HG03460 (cell line): ENCODE results near the gene TMEM200C.

ENCODE experiments used
- ATAC-seq: cut with Tn5 transposase; IDR thresholded peaks from one replicate; pipeline ENCODE4 v1.9.1; 2021; ENCODE audit not compliant: unreplicated experiment

TMEM200C gene

GRCh38 chr18:5895299-5895875, at the start of gene TMEM200C:
Gene TMEM200C, minus strand, starts transcription at chr18:5895522. Its CDS starts 3,459 bp downstream, at chr18:5892063.
- ATAC-seq, result peak; percentile 35

- ATAC-seq, result no peak
These were observed 49.1 kb upstream of the TMEM200C start for GRCh38 chr18:5944448-5944847.

- ATAC-seq, result no peak
These were observed 48.2 kb upstream of the TMEM200C start for GRCh38 chr18:5943514-5943913.

- no peak for ATAC-seq
These were observed 47.3 kb upstream of the TMEM200C start for GRCh38 chr18:5942591-5942990.

- no peak for ATAC-seq
These were observed 46.6 kb upstream of the TMEM200C start for GRCh38 chr18:5941890-5942289.

- ATAC-seq, result no peak
These were observed 44.7 kb upstream of the TMEM200C start for GRCh38 chr18:5939801-5940667.

GRCh38 chr18:5937795-5938194, 42.5 kb upstream of the TMEM200C start:
- ATAC-seq, result no peak

GRCh38 chr18:5937121-5937520, 41.8 kb upstream of the TMEM200C start:
- no peak for ATAC-seq

- ATAC-seq, result no peak
These were observed 35.5 kb upstream of the TMEM200C start for GRCh38 chr18:5930789-5931188.

GRCh38 chr18:5918205-5918858, 23.0 kb upstream of the TMEM200C start:
- ATAC-seq, result no peak

- no peak for ATAC-seq
These were observed 19.6 kb upstream of the TMEM200C start for GRCh38 chr18:5914951-5915350.

GRCh38 chr18:5914016-5914415, 18.7 kb upstream of the TMEM200C start:
- no peak for ATAC-seq

- no peak for ATAC-seq
These were observed 17.2 kb upstream of the TMEM200C start for GRCh38 chr18:5912566-5912965.

GRCh38 chr18:5909125-5909524, 13.8 kb upstream of the TMEM200C start:
- no peak for ATAC-seq

- no peak for ATAC-seq
These were observed 8.1 kb upstream of the TMEM200C start for GRCh38 chr18:5903386-5903785.

- ATAC-seq, result no peak
These were observed 4.9 kb upstream of the TMEM200C start for GRCh38 chr18:5900262-5900661.

- ATAC-seq, result no peak
These were observed 4.5 kb upstream of the TMEM200C start for GRCh38 chr18:5899835-5900234.

- no peak for ATAC-seq
These were observed 786 bp upstream of the TMEM200C start for GRCh38 chr18:5895876-5896740.

GRCh38 chr18:5894611-5895298, 567 bp downstream of the TMEM200C start:
- ATAC-seq, result peak; percentile 10

GRCh38 chr18:5893956-5894610, 1.2 kb downstream of the TMEM200C start:
- ATAC-seq, result no peak
